ENCODE measurements around the gene RPS14. TPM values are rescaled to one million over a fixed set of nuclear protein-coding genes. Genes with fewer than 3 reads are reported as not detected.
"Not testable (repeated sequence)": the region's sequence is repeated elsewhere in the genome, so short reads cannot be mapped to it uniquely, and the experiment has no call there.

The RPS14 gene
- total and polyA plus RNA-seq, 9 donors = 2,234 to 9,295 (median 4,211) TPM

DNA sequence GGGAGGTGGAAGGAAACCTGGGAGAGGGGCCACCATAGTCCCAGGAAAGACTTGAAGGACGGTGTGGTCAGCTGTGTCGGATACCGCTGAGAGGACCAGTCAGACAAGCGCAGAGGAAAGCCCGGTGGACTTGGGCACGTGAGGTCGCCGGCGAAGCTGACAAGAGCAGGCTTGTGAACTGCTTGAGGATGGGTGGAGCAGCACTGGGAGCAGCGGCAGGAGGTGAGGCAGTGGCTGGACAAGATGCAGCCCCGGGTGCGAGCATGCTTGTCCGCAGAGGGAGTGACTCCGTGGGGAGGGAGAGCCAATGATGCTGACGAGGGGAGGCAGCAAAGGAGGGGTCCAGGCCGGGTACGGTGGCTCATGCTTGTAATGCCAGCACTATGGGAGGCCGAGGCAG is 18.5 kb downstream of the RPS14 start:
- WGBS, 3 donors = 87 to 91% (median 88%) methylated on average over 18 of the region's 18 CpGs
- DNase-seq = no peak
- Histone ChIP-seq H3K27me3 (no peaks in the 10 kb centered on the region), H3K4me1 (ENCODE audit: insufficient read depth) (peaks cover 2% of the 10 kb centered on the region), H3K9me3 (no peaks in the 10 kb centered on the region), H3K4me3 (no peak overlapping the region), H3K36me3 (no peaks in the 10 kb centered on the region), H3K27ac (no peak overlapping the region)
- no peak for TF ChIP-seq POLR2A (IDR thresholded peaks at IDR 0.05)
- TF ChIP-seq EP300 (IDR thresholded peaks at IDR 0.05) = no peak
- TF ChIP-seq, protein P1, sequence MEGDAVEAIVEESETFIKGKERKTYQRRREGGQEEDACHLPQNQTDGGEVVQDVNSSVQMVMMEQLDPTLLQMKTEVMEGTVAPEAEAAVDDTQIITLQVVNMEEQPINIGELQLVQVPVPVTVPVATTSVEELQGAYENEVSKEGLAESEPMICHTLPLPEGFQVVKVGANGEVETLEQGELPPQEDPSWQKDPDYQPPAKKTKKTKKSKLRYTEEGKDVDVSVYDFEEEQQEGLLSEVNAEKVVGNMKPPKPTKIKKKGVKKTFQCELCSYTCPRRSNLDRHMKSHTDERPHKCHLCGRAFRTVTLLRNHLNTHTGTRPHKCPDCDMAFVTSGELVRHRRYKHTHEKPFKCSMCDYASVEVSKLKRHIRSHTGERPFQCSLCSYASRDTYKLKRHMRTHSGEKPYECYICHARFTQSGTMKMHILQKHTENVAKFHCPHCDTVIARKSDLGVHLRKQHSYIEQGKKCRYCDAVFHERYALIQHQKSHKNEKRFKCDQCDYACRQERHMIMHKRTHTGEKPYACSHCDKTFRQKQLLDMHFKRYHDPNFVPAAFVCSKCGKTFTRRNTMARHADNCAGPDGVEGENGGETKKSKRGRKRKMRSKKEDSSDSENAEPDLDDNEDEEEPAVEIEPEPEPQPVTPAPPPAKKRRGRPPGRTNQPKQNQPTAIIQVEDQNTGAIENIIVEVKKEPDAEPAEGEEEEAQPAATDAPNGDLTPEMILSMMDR (IDR thresholded peaks at IDR 0.05) = no peak
- intact Hi-C loops (cut with DNase I) = loop anchor here in 1 of 4 donors (10.0 kb wide), 1 partner anchor 296 kb away; no protein-coding TSS in a partner anchor

DNA sequence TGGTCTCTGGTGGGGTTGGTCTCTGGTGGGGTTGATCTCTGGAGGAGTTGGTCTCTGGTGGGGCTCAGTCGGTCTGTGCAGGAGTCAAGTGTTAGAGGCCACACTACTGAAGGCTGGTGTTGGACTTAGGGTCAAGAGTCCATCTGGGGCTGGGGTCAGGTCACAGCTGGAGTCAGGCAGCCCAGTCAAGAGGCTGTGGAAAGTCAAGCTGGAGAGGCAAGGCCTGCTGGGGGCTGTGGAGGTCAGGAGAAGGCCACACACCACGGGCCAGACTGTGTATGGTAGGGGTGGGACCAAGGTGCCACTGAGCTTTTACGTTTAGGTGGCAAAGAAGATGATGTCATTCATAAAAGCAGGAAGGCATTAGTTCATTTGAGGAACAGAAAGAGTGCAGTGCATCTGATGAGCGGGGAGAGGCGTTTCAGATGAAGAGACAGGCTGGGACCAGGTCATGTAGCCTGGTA is 20.1 kb downstream of the RPS14 start:
- no peaks in the 10 kb centered on the region for H3K9me3 ChIP-seq
- no peak for TF ChIP-seq POLR2A (IDR thresholded peaks at IDR 0.05)
- TF ChIP-seq, protein P1 (IDR thresholded peaks at IDR 0.05) = no peak
- TF ChIP-seq EP300 (IDR thresholded peaks at IDR 0.05) = no peak
- DNase-seq = no peak
- no peak overlapping the region for H3K4me3 ChIP-seq
- H3K27me3 ChIP-seq = no peaks in the 10 kb centered on the region
- intact Hi-C loops (cut with DNase I) = no loop called here
- H3K36me3 ChIP-seq = no peaks in the 10 kb centered on the region
- no peak overlapping the region for H3K27ac ChIP-seq
- 86 to 90% (median 90%) methylated on average over 5 of the region's 5 CpGs for WGBS, 3 donors
- peaks cover 2% of the 10 kb centered on the region for H3K4me1 ChIP-seq (ENCODE audit: insufficient read depth)

DNA sequence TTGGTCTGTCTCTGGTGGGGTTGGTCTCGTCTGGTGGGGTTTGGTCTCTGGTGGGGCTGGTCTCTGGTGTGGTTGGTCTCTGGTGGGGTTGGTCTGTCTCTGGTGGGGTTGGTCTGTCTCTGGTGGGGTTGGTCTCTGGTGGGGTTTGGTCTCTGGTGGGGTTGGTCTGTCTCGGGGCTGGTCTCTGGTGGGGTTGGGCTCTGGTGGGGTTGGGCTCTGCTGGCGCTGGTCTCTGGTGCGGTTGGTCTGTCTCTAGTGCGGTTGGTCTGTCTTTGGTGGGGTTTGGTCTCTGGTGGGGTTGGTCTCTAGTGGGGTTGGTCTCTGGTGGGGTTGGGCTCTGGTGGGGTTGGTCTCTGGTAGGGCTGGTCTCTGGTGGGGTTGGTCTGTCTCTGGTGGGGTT is 20.6 kb downstream of the RPS14 start:
- H3K9me3 ChIP-seq = no peaks in the 10 kb centered on the region
- intact Hi-C loops (cut with DNase I) = no loop called here
- H3K27ac ChIP-seq = no peak overlapping the region
- no peaks in the 10 kb centered on the region for H3K36me3 ChIP-seq
- 94 to 100% (median 96%) methylated on average over 3 to 5 of the region's 5 CpGs for WGBS, 3 donors
- TF ChIP-seq POLR2A (IDR thresholded peaks at IDR 0.05) (no peak), EP300 (IDR thresholded peaks at IDR 0.05) (no peak)
- TF ChIP-seq, protein P1 (IDR thresholded peaks at IDR 0.05) = no peak
- no peak overlapping the region for H3K4me3 ChIP-seq
- no peaks in the 10 kb centered on the region for H3K27me3 ChIP-seq
- no peak for DNase-seq
- H3K4me1 ChIP-seq (ENCODE audit: insufficient read depth) = peaks cover 2% of the 10 kb centered on the region

DNA sequence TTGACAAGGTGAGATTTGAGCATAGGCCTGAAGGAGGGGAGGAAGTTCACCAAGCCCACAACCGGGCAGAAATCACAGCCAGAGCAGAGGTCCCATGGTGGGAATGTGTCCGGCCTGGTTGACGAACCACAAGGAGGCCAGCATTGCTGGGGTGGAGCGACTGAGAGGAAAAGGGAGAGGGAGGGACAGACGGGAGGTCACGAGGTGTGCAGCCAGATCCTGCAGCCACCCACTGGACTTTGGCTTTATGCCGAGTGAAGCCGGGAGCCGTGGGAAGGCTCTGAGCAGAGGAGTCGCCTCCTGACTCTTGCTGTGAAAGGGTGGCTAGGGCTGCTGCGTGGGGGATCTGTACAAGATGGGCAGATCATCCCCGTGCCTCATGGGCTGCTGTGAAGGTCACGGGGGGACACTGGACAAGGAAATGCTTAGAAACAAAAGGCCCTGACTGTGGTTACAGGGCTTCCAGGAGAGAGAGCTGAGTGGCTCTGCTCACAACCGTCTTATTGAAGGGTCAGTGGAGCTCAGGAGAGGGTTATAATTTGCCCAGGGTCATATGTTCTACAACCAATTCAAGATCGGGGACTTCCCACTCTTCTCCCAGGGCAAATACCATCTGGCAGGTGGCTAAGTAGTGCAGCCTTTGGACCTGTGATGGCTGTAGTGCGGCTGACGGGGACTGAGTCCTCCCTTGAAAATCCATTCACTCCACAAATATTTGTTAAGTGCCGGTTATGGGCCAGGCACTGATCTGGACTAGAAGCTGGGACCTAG is 21.2 kb downstream of the RPS14 start:
- 30 to 32% (median 31%) methylated on average over 18 of the region's 18 CpGs for WGBS, 3 donors
- Histone ChIP-seq H3K27me3 (no peaks in the 10 kb centered on the region), H3K36me3 (no peaks in the 10 kb centered on the region), H3K4me1 (ENCODE audit: insufficient read depth) (peaks cover 2% of the 10 kb centered on the region), H3K27ac (no peak overlapping the region), H3K4me3 (no peak overlapping the region), H3K9me3 (no peaks in the 10 kb centered on the region)
- intact Hi-C loops (cut with DNase I) = no loop called here
- DNase-seq = peak in 2 of 5 donors; percentile 38 to 63
- TF ChIP-seq, protein P1 (IDR thresholded peaks at IDR 0.05) = no peak
- TF ChIP-seq POLR2A (IDR thresholded peaks at IDR 0.05) (no peak), EP300 (IDR thresholded peaks at IDR 0.05) (no peak)

DNA sequence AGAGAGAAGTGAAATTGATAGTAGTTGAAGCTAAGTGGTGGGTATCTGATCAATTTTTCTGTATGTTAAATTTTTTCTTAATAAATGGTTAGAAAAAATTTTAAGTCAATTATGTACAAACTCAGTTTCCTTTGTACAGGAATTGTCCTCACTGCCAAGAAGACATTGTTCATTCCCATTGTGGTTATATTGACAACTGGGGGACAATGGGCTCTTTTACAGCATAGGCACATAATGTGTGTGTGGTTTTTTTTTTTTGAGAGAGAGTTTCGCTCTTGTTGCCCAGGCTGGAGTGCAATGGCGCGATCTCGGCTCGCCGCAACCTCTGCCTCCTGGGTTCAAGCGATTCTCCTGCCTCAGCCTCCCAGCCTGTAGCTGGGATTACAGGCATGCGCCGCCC is 23.4 kb downstream of the RPS14 start:
- H3K4me1 ChIP-seq (ENCODE audit: insufficient read depth); H3K4me3 ChIP-seq; DNase-seq; H3K27ac ChIP-seq; H3K27me3 ChIP-seq; H3K36me3 ChIP-seq; H3K9me3 ChIP-seq; intact Hi-C loops (cut with DNase I): not testable (repeated sequence)
- WGBS, 3 donors = 93 to 97% (median 94%) methylated on average over 9 of the region's 9 CpGs
